Ascending aorta (tissue), 2 donors: ENCODE data around the gene GPR155. TPM values are rescaled to one million over a fixed set of nuclear protein-coding genes. Genes with fewer than 3 reads are reported as not detected.

Experiments
- DNase-seq, 2 donors: peaks; one replicate each; pipeline ENCODE4 v3.0.0-alpha.2; 2019; ENCODE audit warnings: low spot score in 2 of 2
- H3K27ac ChIP-seq, 2 donors: fragments of 200-600 bp; sonication (generic); one replicate each; pipeline ENCODE4 v1.5.1; 2016 to 2017; ENCODE audit warnings: mild to moderate bottlenecking in 1 of 2
- H3K27me3 ChIP-seq: fragments of 200-600 bp; sonication (generic); one replicate; pipeline ENCODE4 v1.5.1; 2017
- H3K36me3 ChIP-seq, 2 donors: fragments of 200-600 bp; sonication (generic); one replicate each; pipeline ENCODE4 v1.5.1; 2016
- H3K4me1 ChIP-seq, 2 donors: fragments of 200-600 bp; sonication (generic); one replicate each; pipeline ENCODE4 v1.5.1; 2016 to 2017; ENCODE audit warnings: mild to moderate bottlenecking in 1 of 2
- H3K4me3 ChIP-seq, 2 donors: fragments of 200-600 bp; sonication (generic); one replicate each; pipeline ENCODE4 v1.5.1; 2016 to 2017; ENCODE audit warnings: mild to moderate bottlenecking in 1 of 2
- H3K9me3 ChIP-seq, 2 donors: fragments of 200-600 bp; sonication (generic); one replicate each; pipeline ENCODE4 v1.5.1; 2016
- CTCF ChIP-seq, 3 experiments: fragments of 200-600 bp in 2 of 3; fragments of 450-650 bp in 1 of 3; sonication (generic) in 2 of 3; IDR thresholded peaks; one replicate each; pipeline ENCODE4 v1.5.1; 2016 to 2019; ENCODE audit warnings: antibody characterized with exemption in 3 of 3, mild to moderate bottlenecking in 1 of 3, moderate library complexity in 1 of 3
- intact Hi-C: fragments of 100-400 bp; cut with DNase I; formaldehyde crosslinking; loops from one replicate; pipeline ENCODE4 v1.15.1; 2023
- total RNA-seq: library from RNA; depleted of rRNA; stranded (reverse); fragments of >200 nt; gene quantifications from one replicate; pipeline ENCODE4 v1.1.0, GENCODE V29; 2016

Gene GPR155
- total RNA-seq, 1 donor from 2014 or later = 1.8 TPM

- H3K9me3 ChIP-seq = no peaks in the 10 kb centered on the region
- no peaks in the 10 kb centered on the region for H3K4me1 ChIP-seq
- no peak for DNase-seq
- no peak for TF ChIP-seq CTCF (IDR thresholded peaks at IDR 0.05)
- intact Hi-C loops = loop anchor here (10.0 kb wide), 1 partner anchor 63 kb away; no protein-coding TSS in a partner anchor
- H3K27me3 ChIP-seq = no peaks in the 10 kb centered on the region
- no peak overlapping the region for H3K27ac ChIP-seq
- H3K36me3 ChIP-seq = no peaks in the 10 kb centered on the region
- no peak overlapping the region for H3K4me3 ChIP-seq
These were observed 41.1 kb upstream of the GPR155 start for GRCh38 chr2:174527959-174528358.

GRCh38 chr2:174527101-174527721, 40.4 kb upstream of the GPR155 start:
- Histone ChIP-seq H3K27me3 (no peaks in the 10 kb centered on the region), H3K9me3 (no peaks in the 10 kb centered on the region), H3K4me3 (no peak overlapping the region), H3K27ac (no peak overlapping the region), H3K36me3 (no peaks in the 10 kb centered on the region), H3K4me1 (no peaks in the 10 kb centered on the region)
- TF ChIP-seq CTCF (IDR thresholded peaks at IDR 0.05) = no peak
- intact Hi-C loops = loop anchor here (10.0 kb wide), 1 partner anchor 62 kb away; no protein-coding TSS in a partner anchor
- DNase-seq = no peak

- no peak for TF ChIP-seq CTCF (IDR thresholded peaks at IDR 0.05)
- Histone ChIP-seq H3K9me3 (no peaks in the 10 kb centered on the region), H3K4me3 (no peak overlapping the region), H3K36me3 (no peaks in the 10 kb centered on the region), H3K27me3 (no peaks in the 10 kb centered on the region), H3K27ac (no peak overlapping the region), H3K4me1 (no peaks in the 10 kb centered on the region)
- intact Hi-C loops = loop anchor here (10.0 kb wide), 1 partner anchor 60 kb away; no protein-coding TSS in a partner anchor
- DNase-seq = no peak
These were observed 37.7 kb upstream of the GPR155 start for GRCh38 chr2:174524527-174524926.

GRCh38 chr2:174522553-174522952, 35.7 kb upstream of the GPR155 start:
- Histone ChIP-seq H3K36me3 (no peaks in the 10 kb centered on the region), H3K27ac (no peak overlapping the region), H3K27me3 (no peaks in the 10 kb centered on the region), H3K4me1 (no peaks in the 10 kb centered on the region), H3K4me3 (no peak overlapping the region), H3K9me3 (no peaks in the 10 kb centered on the region)
- peak in 1 of 3 experiments; percentile 31 for TF ChIP-seq CTCF (IDR thresholded peaks at IDR 0.05)
- DNase-seq = no peak
- intact Hi-C loops = loop anchor here (10.0 kb wide), 1 partner anchor 58 kb away; no protein-coding TSS in a partner anchor

- Histone ChIP-seq H3K9me3 (no peaks in the 10 kb centered on the region), H3K36me3 (no peaks in the 10 kb centered on the region), H3K27ac (no peak overlapping the region), H3K4me3 (no peak overlapping the region), H3K27me3 (no peaks in the 10 kb centered on the region), H3K4me1 (no peaks in the 10 kb centered on the region)
- TF ChIP-seq CTCF (IDR thresholded peaks at IDR 0.05) = no peak
- intact Hi-C loops = no loop called here
- no peak for DNase-seq
These were observed 31.6 kb upstream of the GPR155 start for GRCh38 chr2:174518395-174518794.
